Trophoblast cell (in vitro differentiated cells and primary cell): ENCODE data around the gene C14orf93.

Experiments used
- DNase-seq, 2 donors: peaks; one replicate each; pipeline ENCODE4 v3.0.0-alpha.2; 2016
- H2AFZ ChIP-seq: 2 replicates; pipeline ENCODE4 v1.6.1; 2013; ENCODE audit warnings: low read length, moderate library complexity, mild to moderate bottlenecking; ENCODE audit not compliant: insufficient read depth, poor library complexity
- H2AK5ac ChIP-seq: 2 replicates; pipeline ENCODE4 v1.6.1; 2013; ENCODE audit warnings: mild to moderate bottlenecking, low read length
- H2BK120ac ChIP-seq: 2 replicates; pipeline ENCODE4 v1.6.1; 2013; ENCODE audit warnings: low read length, mild to moderate bottlenecking, moderate library complexity; ENCODE audit not compliant: insufficient read depth, poor library complexity
- H2BK12ac ChIP-seq: 2 replicates; pipeline ENCODE4 v1.6.1; 2013; ENCODE audit warnings: mild to moderate bottlenecking, low read length, moderate library complexity
- H2BK5ac ChIP-seq: 2 replicates; pipeline ENCODE4 v1.6.1; 2013; ENCODE audit warnings: low read length, low read depth, moderate library complexity, mild to moderate bottlenecking; ENCODE audit not compliant: poor library complexity
- H3K14ac ChIP-seq: 2 replicates; pipeline ENCODE4 v1.6.1; 2013; ENCODE audit warnings: mild to moderate bottlenecking, low read length
- H3K18ac ChIP-seq: 2 replicates; pipeline ENCODE4 v1.6.1; 2013; ENCODE audit warnings: mild to moderate bottlenecking, low read length
- H3K23ac ChIP-seq: 2 replicates; pipeline ENCODE4 v1.6.1; 2013; ENCODE audit warnings: low read length
- H3K27ac ChIP-seq: 2 replicates; pipeline ENCODE4 v1.5.1; 2013; ENCODE audit warnings: low read depth, mild to moderate bottlenecking, inconsistent platforms, low read length, moderate library complexity
- H3K27me3 ChIP-seq: 2 replicates; pipeline ENCODE4 v1.6.1; 2013; ENCODE audit warnings: inconsistent platforms, mild to moderate bottlenecking, low read length, moderate library complexity; ENCODE audit not compliant: insufficient read depth
- H3K36me3 ChIP-seq, 2 experiments: 1 replicate in 1 of 2; 2 replicates in 1 of 2; pipeline ENCODE4 v1.6.1; 2013; ENCODE audit warnings: low read length in 2 of 2, mild to moderate bottlenecking in 2 of 2, moderate library complexity in 1 of 2; ENCODE audit not compliant: insufficient read depth in 2 of 2, control insufficient read depth in 1 of 2
- H3K4ac ChIP-seq: 2 replicates; pipeline ENCODE4 v1.6.1; 2013; ENCODE audit warnings: low read depth, mild to moderate bottlenecking, low read length, moderate library complexity
- H3K4me1 ChIP-seq, 2 experiments: 1 replicate in 1 of 2; 2 replicates in 1 of 2; pipeline ENCODE4 v1.6.1; 2013; ENCODE audit warnings: low read length in 2 of 2, mild to moderate bottlenecking in 2 of 2, moderate library complexity in 1 of 2; ENCODE audit not compliant: insufficient read depth in 2 of 2, control insufficient read depth in 1 of 2
- H3K4me2 ChIP-seq: 2 replicates; pipeline ENCODE4 v1.6.1; 2013; ENCODE audit warnings: inconsistent platforms, mild to moderate bottlenecking, low read length, moderate library complexity
- H3K4me3 ChIP-seq: 2 replicates; pipeline ENCODE4 v1.5.1; 2013; ENCODE audit warnings: mild to moderate bottlenecking, low read depth, low read length, inconsistent platforms
- H3K79me1 ChIP-seq: one replicate; pipeline ENCODE4 v1.6.1; 2013; ENCODE audit warnings: low read length
- H3K79me2 ChIP-seq: 2 replicates; pipeline ENCODE4 v1.6.1; 2013; ENCODE audit warnings: low read length, mild to moderate bottlenecking; ENCODE audit not compliant: control insufficient read depth, insufficient read depth, poor library complexity
- H3K9ac ChIP-seq: 2 replicates; pipeline ENCODE4 v1.6.1; 2013; ENCODE audit warnings: mild to moderate bottlenecking, low read length
- H3K9me3 ChIP-seq: 2 replicates; pipeline ENCODE4 v1.6.1; 2013; ENCODE audit warnings: low read depth, mild to moderate bottlenecking, control low read depth, inconsistent platforms, low read length; ENCODE audit not compliant: insufficient read depth
- H4K12ac ChIP-seq: 2 replicates; pipeline ENCODE4 v1.6.1; 2013; ENCODE audit warnings: low read depth, mild to moderate bottlenecking, low read length, moderate library complexity
- H4K8ac ChIP-seq: 2 replicates; pipeline ENCODE4 v1.6.1; 2013; ENCODE audit warnings: low read depth, mild to moderate bottlenecking, low read length, moderate library complexity
- H4K91ac ChIP-seq: one replicate; pipeline ENCODE4 v1.6.1; 2013; ENCODE audit warnings: low read depth, mild to moderate bottlenecking, low read length, moderate library complexity
- WGBS: extraction: QIAGEN DNeasy Blood & Tissue Kit; methylation state at CpG from one replicate; pipeline ENCODE4 v1.1.7; 2013; ENCODE audit warnings: missing lambda C conversion rate; ENCODE audit not compliant: insufficient read length, insufficient coverage; ENCODE audit errors: extremely low coverage; 5-methylcytosine and 5-hydroxymethylcytosine counted together

The C14orf93 gene

DNA sequence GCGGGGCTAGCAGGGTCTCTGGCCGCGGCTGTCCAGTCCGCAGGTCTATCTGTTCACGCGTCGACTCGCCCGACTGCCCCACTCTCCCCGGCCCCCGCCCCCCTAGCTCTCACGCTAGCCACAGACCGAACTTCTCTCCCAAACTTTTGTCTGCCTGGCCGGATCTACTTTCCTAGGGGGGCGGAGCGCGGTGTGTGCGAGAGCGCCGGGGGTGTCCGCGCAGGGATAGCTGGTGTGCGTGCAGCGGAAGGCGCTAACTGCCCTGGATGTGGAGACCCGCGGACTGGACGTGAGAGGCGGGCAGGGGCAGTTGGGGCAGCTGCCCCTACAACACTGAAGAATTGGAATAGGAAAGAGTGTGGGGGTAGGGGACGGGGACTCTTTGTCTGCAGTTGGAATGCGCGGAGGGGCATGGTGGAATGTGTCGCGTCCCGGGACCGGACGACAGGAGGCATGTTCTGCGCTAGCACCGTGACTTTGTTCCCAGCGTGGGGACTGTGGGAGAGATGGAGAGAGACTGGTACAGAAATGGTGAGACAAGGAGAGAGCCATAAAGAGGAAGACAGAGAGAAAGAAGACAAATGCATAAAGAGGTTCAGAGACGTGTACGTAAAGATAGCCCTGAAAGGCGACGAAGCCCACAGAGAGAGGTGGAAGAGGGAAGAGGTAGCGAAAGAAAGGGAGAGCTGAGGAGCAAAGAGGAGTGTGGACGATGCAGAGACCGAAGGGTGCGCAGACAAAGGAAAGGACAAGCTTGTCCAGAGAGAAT is 27.3 kb downstream of the C14orf93 start, which contains the start of gene AJUBA:
TSS of gene AJUBA (minus strand) at position 75 of the 769 bp plus-strand sequence. CDS start 285 bp downstream, outside the sequence.
- H3K79me2 ChIP-seq, result peaks cover 34% of the 10 kb centered on the region
- peak within 1 kb of the TSS; percentile 98 for H3K4ac ChIP-seq
- H3K18ac ChIP-seq, result peak within 1 kb of the TSS; percentile 85
- H3K36me3 ChIP-seq, result peaks cover 9 to 11% of the 10 kb centered on the region in 2 experiments
- WGBS, result no CpG with 5 or more reads among the region's 48 CpGs
- H3K4me1 ChIP-seq, result peaks cover 20 to 23% of the 10 kb centered on the region in 2 experiments
- peaks cover 38% of the 10 kb centered on the region for H3K79me1 ChIP-seq
- peak within 1 kb of the TSS; percentile 93 for H3K4me3 ChIP-seq
- peak within 1 kb of the TSS; percentile 93 for H3K4me2 ChIP-seq
- no peaks in the 10 kb centered on the region for H3K27me3 ChIP-seq
- peak; percentile 81 to 92 for DNase-seq
- H3K14ac ChIP-seq, result peak within 1 kb of the TSS; percentile 96
- H3K27ac ChIP-seq, result peak within 1 kb of the TSS; percentile 86
- H4K91ac ChIP-seq, result peak within 1 kb of the TSS; percentile 96
- peak within 1 kb of the TSS; percentile 97 for H2BK120ac ChIP-seq
- no peaks in the 10 kb centered on the region for H3K9me3 ChIP-seq
- peak within 1 kb of the TSS; percentile 78 for H4K8ac ChIP-seq
- H2AFZ ChIP-seq, result peak within 1 kb of the TSS; percentile 74
- H2AK5ac ChIP-seq, result peak within 1 kb of the TSS; percentile 89
- peak within 1 kb of the TSS; percentile 90 for H3K23ac ChIP-seq
- peak within 1 kb of the TSS; percentile 51 for H2BK12ac ChIP-seq
- peak within 1 kb of the TSS; percentile 92 for H2BK5ac ChIP-seq
- H3K9ac ChIP-seq, result peak within 1 kb of the TSS; percentile 98
- peak within 1 kb of the TSS; percentile 78 for H4K12ac ChIP-seq

DNA sequence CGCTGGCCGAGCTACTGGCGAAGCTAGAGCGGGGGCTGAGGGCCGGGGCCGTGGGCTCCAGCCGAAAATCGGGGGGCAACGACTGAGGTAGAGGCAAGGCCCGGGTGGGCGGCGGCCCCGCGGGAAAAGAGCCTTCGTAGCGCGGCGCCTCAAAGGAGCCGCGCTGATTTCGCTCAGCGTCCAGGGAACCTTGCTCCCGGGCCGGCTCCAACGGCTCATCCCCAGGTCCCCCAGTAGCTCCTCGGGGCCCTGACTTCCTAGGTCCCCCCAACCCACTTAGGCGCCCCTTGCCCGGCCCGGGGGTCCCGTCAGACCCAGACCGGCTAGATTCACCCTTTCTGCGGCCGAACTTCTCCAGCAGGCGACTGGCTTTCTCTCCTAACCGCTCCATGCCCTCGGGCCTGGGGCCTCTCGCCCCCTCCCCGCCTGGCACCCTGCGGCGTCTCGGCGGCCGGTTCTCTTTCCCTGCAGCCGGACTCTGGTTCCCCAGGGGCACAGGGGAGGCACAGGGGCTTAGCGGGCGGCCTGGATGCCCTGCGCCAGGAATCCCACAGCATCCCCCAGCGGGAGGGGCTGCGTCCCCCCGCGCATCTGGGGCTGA is 28.0 kb downstream of the C14orf93 start:
- Histone ChIP-seq H3K18ac (peak overlapping the region; percentile 83), H4K91ac (peak overlapping the region; percentile 96), H3K4me1 (peaks cover 25 to 26% of the 10 kb centered on the region in 2 experiments), H2AK5ac (peak overlapping the region; percentile 89), H3K23ac (no peak overlapping the region), H2AFZ (peak overlapping the region; percentile 69), H3K79me2 (peaks cover 37% of the 10 kb centered on the region), H3K4me2 (peak overlapping the region; percentile 84), H2BK5ac (peak overlapping the region; percentile 87), H3K4me3 (peak overlapping the region; percentile 93), H3K27me3 (no peaks in the 10 kb centered on the region), H4K8ac (peak overlapping the region; percentile 76), H3K9me3 (no peaks in the 10 kb centered on the region), H2BK12ac (peak overlapping the region; percentile 38), H2BK120ac (peak overlapping the region; percentile 97), H3K79me1 (peaks cover 43% of the 10 kb centered on the region), H3K27ac (peak overlapping the region; percentile 86), H3K36me3 (peaks cover 7 to 12% of the 10 kb centered on the region in 2 experiments), H3K14ac (peak overlapping the region; percentile 96), H3K4ac (peak overlapping the region; percentile 98), H3K9ac (peak overlapping the region; percentile 98), H4K12ac (peak overlapping the region; percentile 68)
- no CpG with 5 or more reads among the region's 51 CpGs for WGBS
- DNase-seq, result peak in 1 of 2 donors; percentile 42

DNA sequence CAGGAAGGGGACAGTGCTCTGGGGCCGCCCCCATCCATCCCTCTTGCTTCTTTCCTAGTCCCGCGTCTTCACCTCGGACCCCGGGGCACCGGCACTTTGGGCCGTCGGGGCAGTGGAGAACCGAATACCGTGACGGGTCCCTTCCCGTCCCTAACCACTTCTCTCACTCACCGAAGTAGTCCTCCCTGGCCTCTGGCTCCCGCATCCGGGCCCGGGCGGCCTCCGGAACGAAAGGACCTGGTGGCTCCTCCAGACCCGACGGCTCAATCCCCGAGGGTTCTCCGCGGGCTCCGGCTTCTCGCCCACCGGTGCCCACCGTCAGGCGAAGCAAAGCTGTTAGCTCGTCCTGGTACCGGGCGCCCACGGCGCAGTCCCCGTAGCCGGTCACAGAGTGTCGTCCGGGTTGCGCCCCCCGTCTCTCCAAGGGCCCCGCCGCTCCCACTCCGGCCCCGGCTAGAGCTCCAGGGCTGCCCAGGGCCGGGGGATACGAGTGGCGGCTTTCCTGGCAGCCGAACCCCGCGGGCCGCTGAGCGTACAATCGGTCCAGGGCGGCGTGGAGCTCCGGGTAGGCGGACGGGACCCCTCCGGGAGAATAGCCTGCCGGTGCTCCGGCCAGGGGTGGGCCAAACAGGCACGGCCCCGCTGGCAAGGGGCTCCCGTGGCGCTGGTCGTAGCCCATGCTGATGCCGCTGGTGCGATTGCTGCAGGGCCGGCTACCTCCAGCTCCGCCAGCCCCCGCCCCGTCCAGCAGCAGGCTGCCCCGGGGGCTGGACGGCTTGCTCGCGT is 28.7 kb downstream of the C14orf93 start:
- Histone ChIP-seq H3K9ac (peak overlapping the region; percentile 98), H3K79me2 (peaks cover 37% of the 10 kb centered on the region), H3K27ac (peak overlapping the region; percentile 86), H3K9me3 (no peaks in the 10 kb centered on the region), H3K36me3 (peaks cover 7 to 17% of the 10 kb centered on the region in 2 experiments), H4K12ac (peak overlapping the region; percentile 68), H3K4me3 (peak overlapping the region; percentile 93), H2BK12ac (peak overlapping the region; percentile 51), H2AFZ (peak overlapping the region; percentile 69), H2BK5ac (peak overlapping the region; percentile 87), H4K8ac (peak overlapping the region; percentile 76), H3K14ac (peak overlapping the region; percentile 96), H4K91ac (peak overlapping the region; percentile 96), H3K79me1 (peaks cover 43% of the 10 kb centered on the region), H3K23ac (no peak overlapping the region), H3K27me3 (no peaks in the 10 kb centered on the region), H2AK5ac (peak overlapping the region; percentile 89), H3K4ac (peak overlapping the region; percentile 98), H3K4me1 (peaks cover 28 to 33% of the 10 kb centered on the region in 2 experiments), H2BK120ac (peak overlapping the region; percentile 97), H3K18ac (peak overlapping the region; percentile 83), H3K4me2 (peak overlapping the region; percentile 84)
- peak; percentile 31 to 59 for DNase-seq
- no CpG with 5 or more reads among the region's 76 CpGs for WGBS

DNA sequence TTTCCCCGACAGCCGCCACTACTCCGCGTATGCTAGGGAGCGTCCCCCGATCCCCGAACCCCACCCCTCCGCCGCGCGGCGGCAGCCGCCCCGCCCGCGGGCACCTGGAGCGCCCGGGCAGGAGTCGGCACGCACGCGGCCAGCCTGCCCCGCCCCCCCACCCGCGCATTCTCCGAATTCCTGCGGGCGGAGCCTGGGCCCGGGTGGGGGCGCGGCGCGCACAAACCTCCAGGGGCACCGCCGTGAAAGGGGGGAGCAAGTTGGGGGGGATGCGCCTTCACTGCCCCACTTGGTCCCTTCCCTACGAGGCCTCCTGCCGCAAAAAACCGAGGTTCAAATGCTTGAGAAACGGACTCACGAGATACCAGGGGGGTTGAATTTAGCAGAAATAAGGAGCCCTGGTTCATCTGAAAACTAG is 29.3 kb downstream of the C14orf93 start:
- H3K79me2 ChIP-seq, result peaks cover 37% of the 10 kb centered on the region
- H3K9ac ChIP-seq, result peak overlapping the region; percentile 98
- H3K27me3 ChIP-seq, result no peaks in the 10 kb centered on the region
- H4K8ac ChIP-seq, result peak overlapping the region; percentile 76
- WGBS, result no CpG with 5 or more reads among the region's 41 CpGs
- peak overlapping the region; percentile 51 for H2BK12ac ChIP-seq
- H4K91ac ChIP-seq, result peak overlapping the region; percentile 96
- peak; percentile 10 to 46 for DNase-seq
- peak overlapping the region; percentile 98 for H3K4ac ChIP-seq
- peaks cover 11 to 22% of the 10 kb centered on the region in 2 experiments for H3K36me3 ChIP-seq
- H2AFZ ChIP-seq, result no peak overlapping the region
- peak overlapping the region; percentile 86 for H3K27ac ChIP-seq
- no peak overlapping the region for H3K23ac ChIP-seq
- peak overlapping the region; percentile 90 for H3K4me2 ChIP-seq
- H3K4me3 ChIP-seq, result peak overlapping the region; percentile 93
- peaks cover 28 to 33% of the 10 kb centered on the region in 2 experiments for H3K4me1 ChIP-seq
- peaks cover 43% of the 10 kb centered on the region for H3K79me1 ChIP-seq
- H2AK5ac ChIP-seq, result peak overlapping the region; percentile 89
- H2BK5ac ChIP-seq, result peak overlapping the region; percentile 91
- H2BK120ac ChIP-seq, result peak overlapping the region; percentile 97
- H4K12ac ChIP-seq, result peak overlapping the region; percentile 56
- peak overlapping the region; percentile 96 for H3K14ac ChIP-seq
- no peaks in the 10 kb centered on the region for H3K9me3 ChIP-seq
- H3K18ac ChIP-seq, result peak overlapping the region; percentile 83
